Ecto neural progenitor cell (in vitro differentiated cells): ENCODE results near the gene GRWD1.
"Not testable (repeated sequence)": the region's sequence is repeated elsewhere in the genome, so short reads cannot be mapped to it uniquely, and the experiment has no call there.

Experiments
- DNase-seq: peaks from one replicate; pipeline ENCODE4 v3.0.0-alpha.2; 2018; ENCODE audit warnings: low spot score

The GRWD1 gene

DNA sequence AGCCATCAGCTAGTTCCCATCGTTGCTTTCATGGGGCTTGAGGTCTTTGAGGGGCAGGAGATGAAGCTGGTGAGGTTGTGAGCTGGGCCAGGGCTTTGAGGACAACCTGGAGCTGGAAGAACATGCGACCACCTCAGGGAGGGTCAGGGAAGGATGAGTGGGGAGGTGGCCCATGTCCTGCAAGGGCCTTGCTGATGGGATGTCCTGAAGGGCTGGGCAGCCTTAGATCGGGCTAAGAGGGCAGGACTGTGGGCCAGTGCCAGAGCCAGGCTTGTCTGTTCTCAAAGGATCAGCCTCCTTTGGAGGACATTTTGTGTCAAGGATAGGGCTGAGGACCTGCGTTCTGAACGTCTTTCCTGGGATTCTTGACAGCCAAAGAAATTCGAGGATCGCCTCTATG, 33.9 kb downstream of the GRWD1 start:
- DNase-seq, result no peak

DNA sequence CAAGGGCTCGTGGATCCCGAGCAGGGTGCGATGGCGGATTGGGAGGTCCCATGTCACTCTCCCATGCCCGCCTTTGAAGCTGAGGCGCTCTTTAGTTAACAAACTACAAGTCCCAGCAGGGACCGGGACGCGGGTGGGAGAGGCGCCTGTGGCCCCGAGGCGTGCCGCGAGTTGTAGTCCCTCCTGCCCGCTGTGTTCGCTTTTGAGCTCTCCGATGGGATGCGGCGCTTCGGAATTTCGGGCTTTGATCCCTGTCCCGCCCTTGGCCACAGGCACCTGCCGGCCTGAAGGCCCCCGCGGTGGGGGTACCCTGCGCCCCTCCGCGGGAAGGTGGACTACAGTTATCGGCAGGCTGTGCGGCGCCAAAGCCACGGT, 34.4 kb downstream of the GRWD1 start:
- no peak for DNase-seq

DNA sequence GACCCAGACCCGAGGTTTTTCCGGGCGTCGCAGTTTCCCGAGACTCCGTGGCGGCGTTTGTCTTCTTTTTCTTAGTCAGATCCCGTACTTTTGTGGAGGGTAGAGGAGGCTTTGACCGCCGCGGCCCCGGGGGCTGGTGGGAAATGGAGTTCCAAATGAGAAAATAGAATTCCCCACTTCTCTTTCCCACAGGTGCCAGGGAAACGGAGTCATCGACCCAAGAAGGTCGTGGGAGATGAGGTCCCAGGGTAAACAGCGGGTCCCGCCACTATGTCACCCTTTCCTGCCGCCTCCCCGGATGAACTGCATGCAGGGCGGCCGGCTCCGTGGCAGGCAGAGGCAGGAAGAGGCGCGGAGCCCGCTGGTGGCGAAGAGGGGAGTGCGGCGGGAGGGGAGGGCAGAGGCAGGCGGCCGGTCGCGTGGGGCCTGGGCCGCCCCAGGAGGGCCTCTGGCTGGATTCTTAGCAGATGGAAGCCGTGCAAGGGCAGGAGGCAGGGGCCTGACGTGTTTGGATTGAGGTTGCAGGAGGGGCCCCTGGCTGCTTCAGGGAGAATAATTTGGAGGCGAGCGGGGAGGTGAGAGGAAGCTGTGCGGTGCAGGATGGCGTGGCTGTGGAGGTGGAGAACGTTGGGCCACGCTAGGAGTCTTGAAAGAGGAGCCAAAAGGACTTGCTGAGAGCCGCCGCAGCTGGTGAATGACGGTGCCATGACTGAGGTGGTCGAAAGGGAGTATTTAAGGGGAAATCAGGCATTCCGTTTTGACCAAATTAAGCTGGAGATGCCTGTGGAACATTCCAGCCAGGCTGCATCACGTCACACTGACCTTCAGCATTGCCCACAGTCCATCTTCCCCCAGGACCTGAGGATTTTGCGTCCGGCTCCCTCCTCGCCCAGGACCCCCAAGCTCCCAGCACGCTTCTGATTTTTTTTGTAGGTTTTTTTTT, 35.0 kb downstream of the GRWD1 start:
- no peak for DNase-seq

DNA sequence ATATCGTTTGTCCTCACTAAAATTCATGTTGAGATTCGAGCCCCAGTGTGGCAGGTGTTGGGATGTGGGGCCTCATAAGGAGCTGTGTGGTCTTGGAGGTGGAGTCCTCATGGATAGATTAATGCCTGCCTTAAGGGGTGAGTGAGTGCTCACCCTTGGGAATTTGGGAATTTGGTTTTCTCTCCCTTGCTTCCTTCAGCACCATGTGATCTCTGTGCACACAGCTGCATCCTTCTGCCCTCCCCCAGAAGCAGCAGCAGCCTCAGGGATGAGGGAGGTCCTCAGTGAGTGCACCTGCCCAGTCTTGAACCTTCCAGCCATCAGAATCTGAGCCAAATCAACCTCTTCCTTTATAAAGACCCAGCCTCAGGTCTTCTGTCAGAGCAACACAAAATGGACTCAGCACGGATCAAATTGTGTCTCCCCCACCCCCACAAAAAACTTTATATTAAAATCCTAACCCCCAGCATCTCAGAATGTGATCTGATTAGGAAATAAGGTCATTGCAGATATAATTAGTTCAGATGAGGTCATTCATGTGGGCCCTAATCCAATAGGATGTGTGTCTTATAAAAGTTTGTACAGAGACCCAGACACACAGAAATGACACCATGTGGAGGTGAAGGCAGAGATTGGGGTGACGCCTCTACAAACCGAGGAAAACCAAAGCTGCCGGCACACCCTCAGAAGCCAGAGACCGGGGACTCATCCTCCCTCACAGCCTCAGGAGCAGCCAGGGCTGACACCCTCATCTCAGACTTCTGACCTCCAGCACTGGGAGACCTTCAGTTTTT, 36.3 kb downstream of the GRWD1 start:
- DNase-seq, result no peak

DNA sequence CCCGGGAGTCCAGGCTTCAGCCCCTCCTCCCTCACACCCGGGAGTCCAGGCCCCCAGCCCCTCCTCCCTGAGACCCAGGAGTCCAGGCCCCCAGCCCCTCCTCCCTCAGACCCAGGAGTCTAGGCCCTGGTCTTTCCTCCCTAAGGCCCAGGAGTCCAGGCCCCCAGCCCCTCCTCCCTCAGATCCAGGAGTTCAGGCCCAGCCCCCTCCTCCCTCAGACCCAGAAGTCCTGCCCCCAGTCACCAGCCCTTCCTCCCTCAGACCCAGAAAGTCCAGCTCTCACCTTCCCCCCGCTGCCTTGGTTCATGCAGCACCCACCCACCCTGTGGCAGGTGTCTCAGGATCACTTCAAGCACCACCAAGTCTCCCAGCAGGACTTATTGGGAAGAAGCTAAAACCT, 37.5 kb downstream of the GRWD1 start:
- no peak for DNase-seq

DNA sequence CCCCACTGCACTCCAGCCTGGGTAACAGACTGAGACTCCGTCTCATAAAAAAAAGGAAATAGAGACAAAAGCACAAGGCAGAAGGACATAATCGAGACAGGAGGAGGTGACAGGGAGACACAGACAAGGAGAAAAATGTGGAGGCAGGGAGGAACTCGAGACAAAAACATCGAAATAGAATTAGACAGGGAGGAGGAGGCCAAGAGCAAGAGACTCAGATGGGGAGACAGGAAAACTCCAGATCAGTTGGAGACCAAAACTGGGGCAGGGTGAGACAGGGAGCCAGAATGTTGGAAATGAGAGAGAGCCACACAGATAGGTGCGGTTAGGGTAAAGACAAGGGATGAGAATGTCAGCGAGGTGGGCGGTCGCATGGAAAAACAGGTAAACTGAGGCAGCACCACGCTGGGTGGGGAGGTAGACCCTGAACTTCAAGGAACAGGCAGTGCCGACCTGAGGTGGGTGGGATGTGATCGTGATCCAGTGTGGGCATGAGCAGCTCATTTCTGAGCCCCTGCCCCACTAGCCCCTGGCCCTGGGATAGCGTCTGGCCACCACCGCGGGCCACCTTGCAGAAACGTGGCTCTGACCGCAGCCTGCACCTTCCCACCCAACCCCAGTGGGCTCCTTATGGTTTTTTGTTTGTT, 38.6 kb downstream of the GRWD1 start:
- DNase-seq, result no peak

DNA sequence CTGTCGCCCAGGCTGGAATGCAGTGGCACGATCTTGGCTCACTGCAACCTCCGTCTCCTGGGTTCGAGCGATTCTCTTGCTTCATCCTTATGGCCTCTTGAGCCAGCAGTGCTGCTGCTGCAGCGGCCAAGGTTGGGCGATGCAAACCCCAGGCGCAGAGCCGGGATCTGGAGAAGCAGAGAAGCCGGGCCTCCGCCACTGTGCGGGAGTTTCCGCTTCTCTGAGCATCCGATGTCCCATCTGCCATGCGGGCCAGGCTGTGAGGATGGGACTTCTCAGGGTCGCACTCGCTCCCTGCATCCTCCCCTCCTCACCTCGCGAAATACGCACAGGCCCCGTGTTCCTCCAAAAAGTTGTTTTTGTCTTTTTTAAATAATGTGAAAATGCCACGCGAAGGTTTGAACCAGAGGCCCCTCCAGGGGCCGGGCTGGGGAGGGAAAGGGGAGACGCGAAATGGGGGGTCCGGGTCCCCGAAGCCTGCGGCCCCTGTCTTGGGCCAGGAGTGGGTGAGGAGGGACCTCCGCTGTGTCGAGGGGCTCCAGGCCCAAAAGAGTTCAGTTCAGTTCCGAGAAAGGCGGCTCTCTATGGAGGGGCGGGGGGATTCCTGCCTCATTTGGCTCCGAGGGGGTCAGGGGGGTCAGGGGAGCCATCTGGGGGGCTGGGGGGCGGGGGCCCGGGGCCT, 39.3 kb downstream of the GRWD1 start:
- DNase-seq, result no peak

DNA sequence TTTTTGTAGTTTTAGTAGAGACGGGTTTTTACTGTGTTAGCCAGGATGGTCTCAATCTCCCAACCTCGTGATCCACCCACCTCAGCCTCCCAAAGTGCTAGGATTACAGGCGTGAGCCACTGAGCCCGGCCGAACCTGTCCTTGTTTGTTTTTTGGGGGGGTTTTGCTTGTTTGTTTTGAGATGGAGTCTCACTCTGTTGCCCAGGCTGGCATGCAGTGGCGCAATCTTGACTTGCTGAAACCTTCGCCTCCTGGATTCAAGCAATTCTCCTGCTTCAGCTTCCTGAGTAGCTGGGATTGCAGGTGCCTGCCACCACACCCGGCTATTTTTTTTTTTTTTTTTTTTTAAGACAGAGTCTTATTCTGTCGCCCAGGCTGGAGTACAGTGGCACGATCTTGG, 40.9 kb downstream of the GRWD1 start:
- DNase-seq, result not testable (repeated sequence)

DNA sequence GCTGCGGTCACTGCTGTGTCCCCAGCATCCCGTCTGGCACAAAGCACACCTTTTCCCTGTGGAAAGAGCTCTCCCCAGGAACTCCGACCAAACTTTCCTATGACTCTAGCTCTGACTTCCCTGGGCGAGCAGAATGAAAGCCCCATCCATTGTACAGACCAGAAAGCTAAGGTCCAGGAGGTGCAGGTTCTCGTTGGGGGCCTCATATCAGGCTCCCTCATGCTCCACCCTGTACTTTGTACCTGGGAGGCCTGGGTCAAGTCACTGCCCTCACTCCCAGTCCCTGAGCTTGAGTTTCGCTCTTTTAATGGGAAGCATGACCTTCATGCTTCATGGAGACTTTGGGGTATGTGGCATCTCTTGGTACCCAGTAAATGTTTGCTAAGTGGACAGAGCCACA, 41.8 kb downstream of the GRWD1 start:
- DNase-seq, result no peak

DNA sequence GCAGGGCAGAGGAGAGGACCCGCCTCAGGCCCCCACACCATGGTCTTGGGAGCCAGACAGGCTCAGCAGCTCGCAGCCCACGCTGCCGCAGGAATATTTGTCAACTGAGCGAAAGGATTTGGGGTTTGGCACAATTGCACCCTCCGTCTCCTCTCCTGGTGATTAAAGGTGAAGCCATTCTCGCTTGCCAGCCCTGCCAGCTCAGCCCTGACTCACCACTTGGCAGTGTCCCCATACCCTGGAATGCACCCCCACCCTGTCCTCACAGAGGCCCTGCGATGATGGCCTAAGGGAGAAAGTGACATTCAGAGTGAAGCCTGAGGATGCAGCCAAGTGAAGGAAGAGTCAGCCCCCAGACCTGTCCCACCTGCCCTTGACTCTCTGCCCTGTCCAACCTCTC, 42.2 kb downstream of the GRWD1 start:
- DNase-seq, result no peak

DNA sequence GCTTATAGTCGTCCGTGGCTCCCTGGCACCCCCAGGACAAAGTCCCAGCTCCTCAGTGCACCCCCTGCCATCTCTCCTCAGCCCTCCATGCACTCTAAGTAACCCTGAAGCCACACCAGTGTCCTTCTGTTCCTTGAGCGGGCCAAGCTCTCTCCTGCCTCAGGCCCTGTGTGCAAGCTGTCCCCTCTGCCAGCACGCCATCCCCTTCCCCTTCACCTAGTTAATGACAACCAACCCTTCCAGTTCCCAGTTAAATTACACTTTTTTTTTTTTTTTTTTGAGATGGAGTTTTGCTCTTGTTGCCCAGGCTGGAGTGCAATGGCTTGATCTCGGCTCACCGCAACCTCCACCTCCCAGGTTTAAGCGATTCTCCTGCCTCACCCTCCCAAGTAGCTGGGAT, 42.7 kb downstream of the GRWD1 start:
- DNase-seq, result not testable (repeated sequence)

DNA sequence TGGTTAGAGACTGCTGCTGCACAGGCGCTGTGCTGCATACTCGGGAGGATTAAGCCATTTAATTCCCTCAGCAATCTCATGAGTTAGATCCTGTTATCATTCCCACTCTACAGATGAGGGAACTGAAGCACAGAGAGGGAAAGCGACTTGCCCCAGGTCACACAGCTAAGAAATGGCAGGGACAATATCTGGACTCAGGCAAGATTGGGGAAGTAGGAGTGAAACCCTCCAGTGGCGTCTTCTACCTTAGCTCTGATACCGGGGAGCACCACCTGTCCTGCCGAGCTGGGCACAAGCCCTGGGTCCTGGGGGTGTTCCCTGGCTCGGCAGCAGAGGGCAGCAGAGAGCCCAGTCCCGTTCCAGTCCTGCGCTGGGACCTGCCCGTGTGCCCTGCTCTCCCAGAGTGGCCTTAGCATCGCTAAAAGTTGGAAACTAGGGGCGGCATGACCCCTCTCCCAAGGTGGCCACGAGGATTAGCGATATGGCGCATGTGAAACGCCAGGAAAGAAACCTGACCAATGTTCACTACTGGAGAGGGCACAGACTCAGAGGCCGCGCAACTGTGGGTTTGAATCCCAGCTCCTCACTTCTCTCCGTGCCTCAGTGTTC, 43.9 kb downstream of the GRWD1 start:
- DNase-seq, result peak; percentile 92

DNA sequence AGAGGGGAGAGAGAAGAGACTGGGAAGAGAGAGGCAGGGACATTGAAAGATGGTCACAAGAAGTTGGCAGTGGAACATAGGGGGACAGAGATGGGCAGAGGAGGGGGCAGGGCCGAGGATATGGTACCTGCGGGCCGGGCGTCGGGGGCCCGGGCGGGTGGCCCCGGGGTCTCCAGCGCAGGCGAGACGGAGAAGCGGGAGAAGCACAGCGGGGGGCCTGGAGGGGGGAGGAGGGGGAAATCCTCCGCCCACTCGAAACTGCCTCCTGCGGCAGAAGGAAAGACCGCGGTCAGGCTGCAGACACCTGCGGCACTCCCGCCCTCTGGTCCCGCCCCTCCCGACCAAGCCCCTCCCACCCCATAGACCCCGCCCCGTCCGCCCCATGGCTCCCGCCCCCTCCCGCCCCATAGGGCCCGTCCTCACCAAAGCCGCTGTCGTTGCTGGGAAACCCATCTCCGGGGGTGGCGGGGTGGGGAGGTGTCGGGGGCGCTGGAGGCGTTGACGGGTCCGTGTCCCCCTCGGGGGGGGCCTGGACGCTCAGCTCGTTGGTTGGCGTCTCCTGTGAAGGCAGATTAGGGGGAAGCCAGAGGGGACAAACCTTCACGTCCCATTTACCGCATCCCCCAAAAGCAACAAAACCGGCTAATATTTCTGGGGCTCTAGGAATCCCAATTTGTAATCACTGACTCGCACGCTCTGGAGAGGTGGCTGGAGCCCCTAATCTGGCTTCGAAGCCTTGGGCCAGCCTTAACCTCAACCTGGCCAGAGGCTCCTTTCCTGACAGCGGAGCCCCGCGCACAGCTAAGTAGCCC, 45.4 kb downstream of the GRWD1 start:
- DNase-seq, result peak; percentile 86

DNA sequence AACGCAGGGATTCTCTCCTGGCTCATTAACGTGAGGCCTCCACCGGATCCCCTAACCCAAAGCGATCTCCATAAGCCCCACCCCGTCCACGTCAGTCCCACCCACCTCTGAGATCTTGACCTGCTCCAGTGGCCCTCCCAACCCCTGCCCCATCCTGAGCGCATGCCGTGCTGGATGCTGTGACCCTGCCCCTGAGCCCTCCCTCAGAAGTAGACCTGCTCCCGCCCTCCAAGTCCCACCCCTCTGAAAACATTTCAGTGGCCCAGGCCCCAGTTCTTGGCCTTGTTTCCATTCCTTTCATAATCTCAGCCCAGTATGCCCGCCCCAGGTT, 46.0 kb downstream of the GRWD1 start:
- peak; percentile 79 for DNase-seq

DNA sequence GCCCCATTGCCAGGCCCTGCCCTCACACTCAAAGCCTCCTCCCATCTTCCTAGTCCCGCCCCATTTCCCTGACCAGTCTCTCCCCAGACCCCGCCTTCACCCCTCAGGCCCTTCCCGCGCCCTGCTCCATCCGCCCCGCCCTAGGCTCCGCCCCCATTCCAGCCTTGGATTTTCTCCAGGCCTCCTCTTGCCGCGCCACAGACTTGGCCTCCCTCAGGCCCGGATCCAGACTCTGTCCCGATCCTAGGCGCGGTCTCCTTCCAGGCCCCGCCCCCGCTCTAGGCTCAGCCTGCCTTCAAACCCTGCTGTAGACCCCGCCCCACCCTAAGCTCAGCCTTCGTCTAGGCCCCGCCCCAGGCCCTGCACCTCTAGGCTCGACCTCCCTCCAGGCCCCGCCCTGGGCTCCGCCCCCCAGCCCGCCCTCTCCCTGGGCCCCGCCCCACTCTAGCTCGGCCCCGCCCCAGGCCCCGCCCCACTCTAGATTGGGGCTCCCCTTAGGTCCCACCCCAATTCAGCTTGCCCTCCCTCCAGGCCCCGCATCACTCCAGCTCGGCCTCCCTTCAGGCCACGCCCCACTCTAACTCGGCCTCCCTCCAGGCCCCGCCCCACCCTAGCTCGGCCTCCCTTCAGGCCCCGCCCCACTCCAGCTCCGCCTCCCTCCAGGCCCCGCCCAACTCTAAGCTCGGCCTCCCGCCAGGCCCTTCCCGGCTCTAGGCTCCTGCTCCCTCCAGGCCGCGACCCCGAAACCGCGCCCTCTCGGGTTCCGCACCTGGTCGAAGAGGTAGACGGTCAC, 47.3 kb downstream of the GRWD1 start:
- DNase-seq, result peak; percentile 97

DNA sequence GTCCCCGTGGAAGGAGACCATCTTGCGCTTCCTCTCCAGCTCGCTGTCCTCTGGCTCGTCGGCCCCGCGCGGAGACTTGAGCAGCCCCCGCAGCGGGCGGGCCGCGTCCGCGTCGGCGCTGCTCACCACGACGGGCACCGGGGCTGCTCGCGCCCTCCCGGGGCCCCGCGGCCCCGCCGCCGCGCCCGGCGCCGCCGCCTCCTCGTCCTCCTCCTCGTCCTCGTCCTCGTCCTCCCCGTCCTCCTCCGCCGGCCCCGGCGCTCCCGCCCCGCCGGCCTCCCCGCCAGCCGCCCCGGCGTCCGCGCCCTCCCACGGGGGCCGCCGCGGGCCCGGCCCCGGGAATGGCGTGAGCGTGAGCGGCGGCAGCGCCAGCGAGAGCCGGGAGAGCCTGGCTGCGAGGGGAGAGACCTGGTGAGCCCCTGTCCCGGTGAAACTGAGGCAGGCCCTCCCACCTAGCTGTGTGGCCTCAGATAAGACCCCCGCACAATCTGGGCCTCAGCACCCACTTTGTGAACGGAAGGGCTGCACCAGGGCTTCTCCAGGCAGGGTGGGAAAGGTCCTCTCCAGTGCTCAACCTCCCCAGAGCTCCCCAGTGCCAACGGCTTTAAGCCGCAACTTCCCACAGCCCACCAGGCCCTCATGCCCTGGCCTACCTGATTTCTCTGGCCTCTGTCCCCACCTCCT, 48.1 kb downstream of the GRWD1 start:
- no peak for DNase-seq

DNA sequence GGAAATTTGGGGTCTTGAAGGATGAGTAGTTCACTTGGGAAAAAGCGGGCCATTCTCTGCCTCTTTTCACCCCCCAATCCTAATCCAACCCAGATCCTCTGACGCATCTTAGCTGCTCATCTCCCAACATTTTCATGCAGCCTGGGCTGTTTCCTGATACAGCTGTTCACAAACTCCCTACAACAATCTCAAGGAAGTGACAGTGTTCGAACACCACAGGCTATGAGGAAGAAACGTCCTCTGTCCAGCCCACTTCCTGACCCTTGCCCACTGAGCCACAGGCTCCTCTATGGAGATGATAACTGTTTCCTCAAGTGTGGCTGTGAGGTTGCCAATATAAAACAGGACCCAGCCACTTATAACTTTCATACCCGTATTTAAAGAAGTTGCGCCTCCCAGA, 49.6 kb downstream of the GRWD1 start:
- DNase-seq, result no peak

DNA sequence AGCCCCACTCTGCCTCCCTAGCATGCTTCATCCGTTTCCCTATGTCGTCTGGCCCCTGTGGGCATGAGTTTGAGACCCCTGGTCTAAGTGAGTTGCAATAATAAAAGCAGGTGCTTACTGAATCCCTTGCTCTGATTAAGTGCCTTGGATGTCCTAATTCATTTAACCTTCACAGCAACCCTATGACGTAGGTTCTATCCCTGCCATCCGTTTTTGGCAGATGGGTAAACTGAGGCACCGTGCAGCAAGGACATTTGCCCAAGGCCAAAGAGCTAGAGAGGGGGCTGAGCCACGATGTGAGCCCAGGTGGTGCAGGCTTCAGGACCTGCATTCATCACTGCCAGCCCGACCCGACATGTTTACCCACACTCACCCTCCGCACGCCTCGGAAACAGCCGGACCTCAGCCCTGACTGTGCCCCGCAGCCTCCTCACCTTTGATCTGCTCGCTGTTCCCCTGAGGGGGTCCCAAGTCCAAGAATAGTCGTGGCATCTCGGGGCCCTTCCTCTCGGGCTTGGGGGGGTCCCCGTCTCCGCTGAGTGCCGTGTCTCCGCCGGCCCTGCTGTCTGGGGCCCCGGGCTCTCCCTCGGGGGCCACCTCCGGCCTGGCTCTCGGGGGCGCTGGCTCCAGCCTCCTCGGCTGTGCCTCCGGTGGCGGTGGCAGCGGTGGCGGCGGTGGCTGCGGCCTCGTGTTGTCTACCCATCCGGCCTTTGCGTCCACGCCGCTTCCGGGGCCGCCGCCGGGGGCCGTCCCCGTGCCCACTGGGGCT, 51.4 kb downstream of the GRWD1 start:
- no peak for DNase-seq
